IgD-negative memory B cell (primary cell): Measurements from ENCODE around the gene C16orf78. TPM values are rescaled to one million over a fixed set of nuclear protein-coding genes. Genes with fewer than 3 reads are reported as not detected.
"Not testable (repeated sequence)": the region's sequence is repeated elsewhere in the genome, so short reads cannot be mapped to it uniquely, and the experiment has no call there.

Source experiments
- H3K27ac Mint-ChIP-seq, 3 donors: one replicate each; pipeline ENCODE4 v1.8.0; 2020 to 2022; ENCODE audit warnings: mild to moderate bottlenecking in 3 of 3, mixed read lengths in 3 of 3, moderate library complexity in 1 of 3
- H3K27me3 Mint-ChIP-seq: one replicate; pipeline ENCODE4 v1.8.0; 2021; ENCODE audit warnings: mixed read lengths
- H3K36me3 Mint-ChIP-seq: one replicate; pipeline ENCODE4 v1.8.0; 2020; ENCODE audit warnings: mild to moderate bottlenecking, mixed read lengths
- H3K4me1 Mint-ChIP-seq, 3 donors: one replicate each; pipeline ENCODE4 v1.8.0; 2020 to 2022; ENCODE audit warnings: mixed read lengths in 3 of 3, mild to moderate bottlenecking in 1 of 3
- H3K4me3 Mint-ChIP-seq, 4 donors: one replicate each; pipeline ENCODE4 v1.8.0; 2020 to 2022; ENCODE audit warnings: mild to moderate bottlenecking in 4 of 4, mixed read lengths in 4 of 4, moderate library complexity in 3 of 4
- H3K9me3 Mint-ChIP-seq, 3 donors: one replicate each; pipeline ENCODE4 v1.8.0; 2020 to 2021; ENCODE audit warnings: mixed read lengths in 3 of 3, mild to moderate bottlenecking in 1 of 3
- polyA plus RNA-seq: library from polyadenylated mRNA; unstranded; fragments of 300-500 nt; fragmentation: Illumina TruSeq; gene quantifications from one replicate; pipeline ENCODE4 v1.2.3, GENCODE V29; 2021

Gene C16orf78
- polyA plus RNA-seq, 1 donor from 2014 or later, result not detected

DNA sequence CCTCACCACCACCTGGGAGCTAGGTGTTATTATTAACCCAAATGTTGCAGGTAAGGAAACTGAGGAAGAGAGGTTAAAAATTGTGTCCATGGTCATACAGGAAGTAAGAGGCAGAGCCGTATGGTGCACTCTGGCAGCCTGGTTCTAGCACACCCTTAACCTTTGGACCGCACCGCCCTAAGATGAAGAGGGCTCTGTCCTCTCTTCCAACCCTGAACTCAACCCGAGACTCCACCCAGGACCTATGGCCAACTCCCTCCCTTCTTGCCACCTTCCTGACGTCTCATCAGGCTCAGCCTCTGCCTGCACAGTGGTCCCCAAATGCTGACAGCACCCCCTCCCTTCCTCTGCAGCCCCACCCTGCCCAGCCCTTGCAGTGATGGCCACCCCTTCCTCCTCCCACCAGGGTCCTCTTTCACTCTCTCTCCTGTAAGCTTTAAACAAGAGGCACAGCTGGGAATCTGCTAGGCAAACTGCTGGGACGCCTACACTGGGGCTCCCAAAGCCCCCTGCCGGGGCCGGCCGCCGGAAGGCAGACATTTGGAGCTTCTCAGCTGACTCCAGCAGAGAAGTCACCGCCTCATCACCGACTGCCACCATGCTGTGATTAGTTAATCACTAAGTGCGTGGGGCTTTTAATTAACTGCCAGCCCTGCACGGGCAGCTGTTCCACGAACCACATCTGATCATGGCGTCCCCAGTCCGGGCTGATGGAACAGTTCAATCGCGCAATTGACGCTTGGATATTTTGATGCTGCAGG lies 16.7 kb upstream of the C16orf78 start:
- Mint-ChIP-seq H3K27ac (no peak overlapping the region), H3K4me1 (no peaks in the 10 kb centered on the region), H3K27me3 (peaks cover 8% of the 10 kb centered on the region), H3K9me3 (no peaks in the 10 kb centered on the region), H3K4me3 (no peak overlapping the region), H3K36me3 (peaks cover 4% of the 10 kb centered on the region)

DNA sequence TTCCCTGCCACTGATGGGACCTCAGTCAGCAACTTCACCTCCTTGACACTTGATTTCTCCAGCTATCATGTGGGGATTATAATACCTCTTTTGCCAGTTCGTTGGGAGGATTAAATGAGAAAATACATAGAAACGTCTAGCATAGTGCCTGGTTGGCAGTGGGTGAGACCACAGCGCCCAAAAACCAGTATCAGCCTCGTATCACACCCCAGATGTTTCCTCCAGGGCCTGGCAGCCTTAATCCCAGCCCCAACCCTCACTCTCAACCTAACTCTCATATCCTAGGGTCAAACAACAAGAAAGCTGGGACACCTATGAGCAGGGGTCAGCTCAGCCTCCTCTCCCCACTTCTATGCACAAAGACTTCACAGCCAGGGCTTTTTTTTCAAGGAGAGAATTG lies 14.0 kb upstream of the C16orf78 start:
- H3K27me3 Mint-ChIP-seq, result peaks cover 5% of the 10 kb centered on the region
- H3K27ac Mint-ChIP-seq, result no peak overlapping the region
- no peak overlapping the region for H3K4me3 Mint-ChIP-seq
- H3K9me3 Mint-ChIP-seq, result peaks cover 0 to 2% (median 0%) of the 10 kb centered on the region in 3 donors
- H3K4me1 Mint-ChIP-seq, result no peaks in the 10 kb centered on the region
- H3K36me3 Mint-ChIP-seq, result peaks cover 6% of the 10 kb centered on the region

DNA sequence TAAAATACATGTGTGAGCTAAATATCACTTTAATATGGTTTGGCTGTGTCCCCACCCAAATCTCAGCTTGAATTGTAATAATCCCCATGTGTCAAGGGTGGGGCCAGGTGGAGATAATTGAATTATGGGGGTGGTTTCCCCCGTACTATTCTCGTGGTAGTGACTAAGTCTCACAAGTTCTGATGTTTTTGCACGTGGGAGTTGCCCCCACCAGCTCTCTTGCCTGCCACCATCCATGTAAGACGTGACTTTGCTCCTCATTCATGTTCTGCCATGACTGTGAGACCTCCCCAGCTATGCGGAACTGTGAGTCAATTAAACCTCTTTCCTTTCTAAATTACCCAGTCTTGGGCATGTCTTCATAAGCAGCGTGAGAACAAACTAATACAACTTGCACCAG lies 11.9 kb upstream of the C16orf78 start:
- H3K4me3 Mint-ChIP-seq, H3K9me3 Mint-ChIP-seq, H3K4me1 Mint-ChIP-seq, H3K36me3 Mint-ChIP-seq, H3K27me3 Mint-ChIP-seq, H3K27ac Mint-ChIP-seq: not testable (repeated sequence)

DNA sequence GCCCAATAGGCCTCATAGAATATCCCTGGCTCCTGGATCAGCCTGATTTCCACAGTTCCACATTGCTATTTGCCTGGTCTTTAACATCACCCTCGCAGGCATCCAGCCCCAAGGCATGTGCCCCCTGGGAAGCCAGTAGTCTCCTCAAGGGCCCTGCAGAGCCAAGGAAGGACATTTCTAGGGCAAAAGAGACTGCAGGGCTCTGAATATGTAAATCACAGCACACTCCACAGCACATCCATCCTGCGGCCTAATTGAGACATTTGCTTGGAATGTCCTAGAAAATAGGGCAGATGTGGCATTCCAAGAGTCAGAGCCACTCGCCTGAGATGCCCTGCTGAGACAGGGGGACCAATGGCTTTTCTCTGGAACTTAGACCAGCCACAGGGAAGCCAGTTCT lies 11.4 kb upstream of the C16orf78 start:
- H3K9me3 Mint-ChIP-seq, result peaks cover 0 to 2% (median 0%) of the 10 kb centered on the region in 3 donors
- no peak overlapping the region for H3K27ac Mint-ChIP-seq
- peaks cover 5% of the 10 kb centered on the region for H3K27me3 Mint-ChIP-seq
- H3K4me1 Mint-ChIP-seq, result peaks cover 3 to 9% (median 8%) of the 10 kb centered on the region in 3 donors
- H3K4me3 Mint-ChIP-seq, result no peak overlapping the region
- H3K36me3 Mint-ChIP-seq, result peaks cover 6% of the 10 kb centered on the region

DNA sequence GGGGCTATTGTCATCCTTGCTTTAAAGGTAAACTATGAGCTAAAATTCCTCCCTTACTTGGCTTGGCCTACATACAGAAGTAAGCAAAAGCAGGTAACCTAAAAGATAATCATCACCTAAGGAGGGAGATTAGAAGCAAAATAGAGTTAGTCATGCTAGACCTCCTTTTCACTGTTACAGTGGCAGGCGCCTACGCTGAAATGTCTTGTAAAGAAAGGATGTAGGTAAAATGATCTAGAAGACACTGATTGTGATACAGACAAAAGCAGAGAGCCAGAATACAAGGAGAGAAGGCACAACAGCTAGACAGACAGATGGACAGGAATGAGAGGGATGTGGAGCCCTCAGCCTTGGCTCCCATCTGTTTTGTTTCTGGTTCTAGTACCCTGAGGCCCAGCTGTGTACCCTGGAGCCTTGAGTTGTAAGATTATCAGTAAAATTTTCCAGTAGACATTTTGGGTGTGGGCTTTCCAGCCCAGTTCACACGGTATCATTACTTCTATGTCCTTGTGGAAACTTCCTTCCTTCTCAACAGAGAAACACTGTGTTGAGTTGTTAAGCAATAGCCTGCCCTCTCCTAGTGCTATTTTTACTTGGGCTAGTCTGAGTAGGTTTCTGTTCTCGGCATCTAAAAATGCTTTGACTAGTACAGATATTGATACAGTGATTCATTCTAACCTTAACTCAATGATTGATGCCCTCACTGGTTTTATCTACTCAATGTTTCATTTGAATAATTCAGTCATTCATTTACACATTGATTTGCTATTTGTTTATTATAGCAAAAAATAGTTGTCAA lies 7.7 kb upstream of the C16orf78 start:
- H3K27me3 Mint-ChIP-seq, result peaks cover 3% of the 10 kb centered on the region
- peak overlapping the region in 1 of 4 donors; percentile 18 for H3K4me3 Mint-ChIP-seq
- peak overlapping the region in 1 of 3 donors; percentile 41 for H3K27ac Mint-ChIP-seq
- H3K4me1 Mint-ChIP-seq, result peaks cover 3 to 9% (median 8%) of the 10 kb centered on the region in 3 donors
- peaks cover 0 to 2% (median 0%) of the 10 kb centered on the region in 3 donors for H3K9me3 Mint-ChIP-seq
- peaks cover 6% of the 10 kb centered on the region for H3K36me3 Mint-ChIP-seq

DNA sequence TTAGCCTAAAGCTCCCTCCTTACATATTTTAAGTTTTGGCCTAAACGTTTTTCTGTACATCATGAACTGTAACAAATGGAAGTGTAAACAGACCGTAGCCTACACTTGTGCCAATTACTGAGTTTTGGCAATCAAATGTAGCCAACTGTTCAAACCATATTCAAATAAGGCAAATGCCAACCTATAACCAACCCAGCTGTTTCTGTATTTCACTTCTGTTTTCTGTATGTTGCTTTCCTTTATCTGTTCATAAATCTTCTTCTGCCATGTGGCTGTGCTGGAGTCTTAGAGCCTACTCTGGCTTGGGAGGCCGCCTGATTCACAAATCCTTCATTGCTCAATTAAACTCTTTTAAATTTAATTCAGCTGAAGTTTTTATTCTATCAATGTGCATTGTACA lies 6.9 kb upstream of the C16orf78 start:
- Mint-ChIP-seq H3K9me3 (peaks cover 0 to 2% (median 0%) of the 10 kb centered on the region in 3 donors), H3K4me3 (peak overlapping the region in 2 of 4 donors; percentile 23 to 34), H3K36me3 (peaks cover 6% of the 10 kb centered on the region), H3K27me3 (peaks cover 3% of the 10 kb centered on the region), H3K27ac (no peak overlapping the region), H3K4me1 (peaks cover 3 to 9% (median 8%) of the 10 kb centered on the region in 3 donors)

DNA sequence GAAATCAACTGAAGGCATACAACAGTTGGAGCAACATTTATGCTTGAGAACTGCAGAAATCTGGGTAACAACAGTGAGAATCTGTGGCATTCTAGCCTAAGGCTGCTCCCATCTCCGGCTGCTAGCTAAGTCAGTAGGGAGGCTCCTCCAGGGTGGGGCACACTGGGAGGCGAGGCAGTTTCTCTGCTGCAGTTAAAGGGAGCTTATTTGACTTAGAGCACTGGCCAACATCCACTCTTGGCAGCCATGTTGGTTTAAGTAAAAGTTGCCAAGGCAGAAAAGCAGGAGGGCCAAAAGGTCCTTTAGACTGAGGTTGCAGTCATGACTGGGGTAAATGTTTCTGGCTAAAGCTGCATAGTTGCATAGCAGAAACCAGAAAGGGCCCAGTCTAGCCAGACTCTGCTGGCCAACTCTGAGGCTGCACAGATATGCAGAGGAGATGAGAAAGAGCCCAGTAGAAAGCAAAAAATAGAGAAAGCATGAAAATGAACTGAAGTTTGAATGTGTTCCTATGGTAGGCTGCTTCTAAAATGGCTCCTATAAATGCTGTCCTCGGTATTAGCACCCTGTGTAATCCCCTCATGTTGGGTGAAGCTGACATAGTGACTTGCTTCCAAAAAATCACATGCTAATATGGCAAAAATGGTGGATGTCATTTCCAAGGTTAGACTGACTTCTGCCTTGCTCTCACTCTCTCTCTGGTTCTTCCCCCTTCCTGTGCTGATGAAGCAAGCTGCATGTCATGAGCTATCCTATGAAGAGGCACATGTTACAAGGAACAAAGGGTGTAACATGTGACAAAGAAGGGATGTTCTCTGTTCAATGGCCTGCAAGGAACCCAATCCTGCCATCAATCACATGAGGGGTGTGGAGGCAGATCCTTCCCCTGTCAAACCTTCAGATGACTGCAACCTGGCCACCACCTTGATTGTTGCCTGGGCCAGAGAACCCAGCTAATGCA lies 3.7 kb upstream of the C16orf78 start:
- H3K36me3 Mint-ChIP-seq, result no peaks in the 10 kb centered on the region
- no peak overlapping the region for H3K4me3 Mint-ChIP-seq
- H3K4me1 Mint-ChIP-seq, result peaks cover 3 to 9% (median 8%) of the 10 kb centered on the region in 3 donors
- H3K9me3 Mint-ChIP-seq, result peaks cover 0 to 3% (median 0%) of the 10 kb centered on the region in 3 donors
- H3K27ac Mint-ChIP-seq, result peak overlapping the region in 1 of 3 donors; percentile 51
- peaks cover 6% of the 10 kb centered on the region for H3K27me3 Mint-ChIP-seq

DNA sequence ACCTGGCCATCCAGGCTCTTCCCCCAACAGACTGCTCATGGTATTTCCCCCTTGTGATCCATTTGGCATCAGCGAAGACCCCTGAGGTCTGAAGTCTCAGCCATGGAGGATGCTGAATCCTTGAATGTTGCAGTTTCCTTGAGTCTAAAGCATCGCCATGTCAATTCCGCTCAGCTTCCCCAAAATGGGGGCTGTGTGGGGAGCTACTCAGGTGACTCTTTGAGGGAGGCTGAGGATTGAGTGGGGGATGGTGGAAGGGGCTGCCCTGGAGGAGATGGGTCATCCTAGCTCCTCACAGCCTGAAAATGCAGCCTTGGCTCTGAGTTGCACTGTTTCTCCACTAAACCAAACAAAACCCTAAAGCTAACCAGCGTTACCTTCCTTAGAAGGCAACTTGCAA lies 2.6 kb downstream of the C16orf78 start:
- Mint-ChIP-seq H3K9me3 (peaks cover 0 to 3% (median 0%) of the 10 kb centered on the region in 3 donors), H3K4me3 (no peak overlapping the region), H3K36me3 (no peaks in the 10 kb centered on the region), H3K27me3 (peaks cover 6% of the 10 kb centered on the region), H3K4me1 (no peaks in the 10 kb centered on the region), H3K27ac (no peak overlapping the region)

DNA sequence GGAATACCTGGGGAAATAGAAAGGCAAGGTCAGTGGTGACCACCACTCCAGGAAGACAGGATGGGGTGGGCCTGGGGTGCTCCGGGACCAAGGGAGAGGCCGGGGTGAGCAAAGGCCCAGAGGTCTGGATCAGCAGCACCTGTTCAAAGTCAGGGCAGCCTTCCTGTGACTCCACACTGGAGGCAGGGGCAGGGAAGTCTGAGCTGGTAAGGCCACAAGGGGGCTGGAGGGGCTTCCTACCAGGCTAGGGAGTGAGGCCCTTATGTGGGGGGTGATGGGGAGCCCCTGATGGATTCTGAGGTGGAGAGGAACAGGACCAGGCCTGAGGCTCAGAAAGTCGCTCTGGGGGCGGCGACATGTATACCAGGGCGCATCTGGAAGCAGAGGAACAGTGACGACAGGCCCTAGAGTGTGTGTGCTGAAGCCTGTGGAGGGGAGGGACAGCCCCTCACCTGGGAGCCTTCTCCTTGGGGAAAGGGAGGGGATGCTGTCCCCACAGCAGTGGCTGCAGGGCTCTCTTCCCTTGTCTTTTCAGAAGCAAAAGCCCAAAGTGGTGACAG lies 3.7 kb downstream of the C16orf78 start:
- Mint-ChIP-seq H3K27ac (no peak overlapping the region), H3K9me3 (peaks cover 0 to 3% (median 0%) of the 10 kb centered on the region in 3 donors)

DNA sequence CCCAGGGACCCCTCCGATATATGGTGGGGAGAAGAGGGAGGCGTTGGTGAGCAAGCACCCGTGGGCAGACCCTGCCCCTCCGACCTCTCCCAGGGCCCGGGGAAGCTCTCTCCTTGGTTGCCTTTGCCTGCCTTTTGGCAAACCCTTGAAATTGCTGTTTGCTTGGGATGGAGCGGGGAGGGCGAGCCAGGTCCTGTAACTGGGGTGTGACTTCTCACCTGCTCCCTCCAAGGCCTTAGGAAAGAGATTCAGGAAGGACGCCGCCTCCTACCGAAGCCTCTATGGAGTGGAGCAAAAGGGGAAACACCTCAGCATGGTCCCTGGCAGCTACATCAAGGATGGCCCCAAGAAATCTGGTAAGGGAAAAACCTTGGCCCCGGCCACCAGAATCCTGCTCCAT lies 4.6 kb downstream of the C16orf78 start:
- H3K4me3 Mint-ChIP-seq, result no peak overlapping the region
- no peaks in the 10 kb centered on the region for H3K36me3 Mint-ChIP-seq
- no peak overlapping the region for H3K27ac Mint-ChIP-seq
- H3K27me3 Mint-ChIP-seq, result peaks cover 3% of the 10 kb centered on the region
- H3K9me3 Mint-ChIP-seq, result peaks cover 0 to 6% (median 3%) of the 10 kb centered on the region in 3 donors
- no peaks in the 10 kb centered on the region for H3K4me1 Mint-ChIP-seq

More for the DNA sequence above, 3.7 kb downstream of the C16orf78 start:
- H3K4me1 Mint-ChIP-seq, result no peaks in the 10 kb centered on the region
- peak overlapping the region in 1 of 4 donors; percentile 51 for H3K4me3 Mint-ChIP-seq
- no peaks in the 10 kb centered on the region for H3K36me3 Mint-ChIP-seq
- H3K27me3 Mint-ChIP-seq, result peaks cover 6% of the 10 kb centered on the region

DNA sequence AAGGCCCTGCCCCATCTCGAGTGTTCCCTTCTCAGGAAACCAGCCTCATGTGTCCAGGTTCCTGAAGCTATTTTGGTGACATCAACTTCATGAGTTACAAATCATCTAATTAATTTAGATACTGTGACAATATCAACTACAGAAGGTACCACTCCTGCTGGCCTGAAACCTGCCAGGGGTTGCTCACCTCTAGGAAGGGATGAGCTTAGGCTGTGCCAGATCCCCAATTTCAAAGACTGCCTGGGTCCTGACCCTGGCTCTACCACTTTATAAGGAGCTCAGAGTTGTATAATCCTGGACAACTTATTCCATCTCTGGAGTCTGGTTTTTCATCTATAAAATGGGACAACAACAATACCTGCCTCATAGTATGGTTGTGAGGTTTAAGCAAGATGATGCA lies 5.2 kb downstream of the C16orf78 start:
- H3K27ac Mint-ChIP-seq, result no peak overlapping the region
- no peaks in the 10 kb centered on the region for H3K36me3 Mint-ChIP-seq
- H3K9me3 Mint-ChIP-seq, result peaks cover 0 to 8% (median 3%) of the 10 kb centered on the region in 3 donors
- H3K27me3 Mint-ChIP-seq, result peaks cover 3% of the 10 kb centered on the region
- no peaks in the 10 kb centered on the region for H3K4me1 Mint-ChIP-seq
- no peak overlapping the region for H3K4me3 Mint-ChIP-seq

DNA sequence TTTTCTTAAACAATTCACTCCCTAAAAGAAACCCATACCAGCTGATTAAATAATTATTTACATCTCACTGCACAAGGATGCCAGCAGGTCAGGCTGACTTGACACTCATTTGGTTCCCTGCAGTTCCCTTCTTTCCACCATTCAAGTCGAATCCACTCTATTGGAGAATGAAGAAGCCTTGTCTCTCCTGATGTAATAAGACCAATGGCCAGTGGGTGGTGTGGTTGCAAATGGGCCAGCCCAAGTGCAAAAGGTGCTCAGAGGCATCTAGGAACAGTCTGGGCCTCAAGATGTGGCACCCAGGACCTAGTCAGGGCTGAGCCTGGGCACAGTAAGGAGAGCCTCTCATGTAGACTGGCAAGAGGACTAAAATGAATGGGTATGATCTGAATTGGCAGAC lies 9.3 kb downstream of the C16orf78 start:
- no peak overlapping the region for H3K27ac Mint-ChIP-seq
- no peak overlapping the region for H3K4me3 Mint-ChIP-seq
- peaks cover 2 to 19% (median 17%) of the 10 kb centered on the region in 3 donors for H3K9me3 Mint-ChIP-seq
- no peaks in the 10 kb centered on the region for H3K4me1 Mint-ChIP-seq
- H3K27me3 Mint-ChIP-seq, result no peaks in the 10 kb centered on the region
- no peaks in the 10 kb centered on the region for H3K36me3 Mint-ChIP-seq

DNA sequence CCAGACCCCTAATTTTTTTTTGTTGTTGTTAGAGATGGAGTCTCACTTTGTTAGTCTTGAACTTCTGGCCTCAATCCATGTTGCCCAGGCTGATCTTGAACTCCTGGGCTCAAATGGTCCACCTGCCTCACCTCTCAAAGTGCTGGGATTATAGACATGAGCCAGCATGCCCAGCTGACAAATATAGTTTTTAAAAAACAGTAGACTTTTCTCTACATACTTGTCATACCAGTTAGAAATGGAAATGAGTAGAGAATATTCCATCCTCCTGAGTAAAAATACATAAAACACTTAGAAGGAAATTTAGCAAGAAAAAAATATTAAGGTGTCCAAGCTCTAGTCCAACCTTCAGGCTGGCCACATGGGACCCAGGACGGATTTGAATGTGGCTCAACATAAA lies 21.4 kb downstream of the C16orf78 start:
- Mint-ChIP-seq H3K27me3 (peaks cover 12% of the 10 kb centered on the region), H3K4me3 (no peak overlapping the region), H3K27ac (no peak overlapping the region), H3K36me3 (no peaks in the 10 kb centered on the region), H3K4me1 (peaks cover 0 to 6% (median 0%) of the 10 kb centered on the region in 3 donors), H3K9me3 (peaks cover 0 to 4% (median 2%) of the 10 kb centered on the region in 3 donors)

DNA sequence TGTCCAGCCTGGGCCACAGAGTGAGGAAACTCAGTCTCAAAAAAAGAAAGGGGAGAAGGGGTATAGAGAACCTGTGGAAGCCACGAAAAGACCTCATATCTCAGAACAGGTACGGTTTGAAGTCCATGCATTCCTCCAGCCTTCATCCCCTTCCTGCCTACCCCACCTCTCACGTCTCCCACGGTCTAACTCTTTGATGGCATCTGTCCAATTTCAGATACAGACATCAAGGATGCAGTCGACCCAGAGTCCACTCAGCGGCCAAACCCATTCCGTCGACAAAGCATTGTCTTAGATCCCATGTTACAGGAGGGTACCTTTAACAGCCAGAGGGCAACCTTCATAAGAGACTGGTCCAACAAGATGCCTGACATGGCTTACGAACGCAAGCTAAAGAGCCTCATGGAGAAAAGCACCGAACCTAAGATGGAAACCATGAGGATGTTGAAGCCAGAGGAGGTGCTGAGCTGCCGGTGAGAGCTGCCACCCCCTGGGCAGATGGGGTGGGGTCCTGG lies 22.7 kb downstream of the C16orf78 start:
- Mint-ChIP-seq H3K27ac (no peak overlapping the region), H3K4me3 (peak overlapping the region in 1 of 4 donors; percentile 33), H3K4me1 (peaks cover 0 to 7% (median 0%) of the 10 kb centered on the region in 3 donors), H3K9me3 (peaks cover 0 to 4% (median 2%) of the 10 kb centered on the region in 3 donors), H3K27me3 (peaks cover 8% of the 10 kb centered on the region), H3K36me3 (no peaks in the 10 kb centered on the region)
